Heart left ventricle (tissue), 16 donors: ENCODE measurements around the gene PIK3AP1. TPM values are rescaled to one million over a fixed set of nuclear protein-coding genes. Genes with fewer than 3 reads are reported as not detected.

ENCODE experiments used
- ATAC-seq, 4 donors: fragments of 200-7000 bp; cut with Tn5 transposase; one replicate each; pipeline ENCODE4 v1.9.1; 2020 to 2022; ENCODE audit warnings: moderate library complexity in 4 of 4, mild to moderate bottlenecking in 3 of 4, moderate number of reproducible peaks in 1 of 4
- DNase-seq, 5 donors: peaks; one replicate each; pipeline ENCODE4 v3.0.0-alpha.2; 2020
- H3K27ac ChIP-seq, 12 donors: fragments of 200-600 bp; sonication (generic) in 4 of 12; one replicate each; pipeline versions ENCODE4 v1.5.0 to v1.8.0; 2016 to 2022; ENCODE audit warnings: mild to moderate bottlenecking in 2 of 12
- H3K27me3 ChIP-seq, 9 donors: fragments of 200-600 bp; sonication (generic) in 2 of 9; one replicate each; pipeline versions ENCODE4 v1.5.1 to v1.8.0; 2016 to 2022; ENCODE audit warnings: mild to moderate bottlenecking in 3 of 9
- H3K36me3 ChIP-seq, 9 donors: fragments of 200-600 bp; sonication (generic) in 2 of 9; one replicate each; pipeline versions ENCODE4 v1.5.0 to v1.8.0; 2018 to 2022; ENCODE audit warnings: mild to moderate bottlenecking in 2 of 9
- H3K4me1 ChIP-seq, 12 donors: fragments of 200-600 bp; sonication (generic) in 4 of 12; one replicate each; pipeline versions ENCODE4 v1.5.0 to v1.8.0; 2016 to 2022; ENCODE audit warnings: mild to moderate bottlenecking in 3 of 12
- H3K4me3 ChIP-seq, 12 donors: fragments of 200-600 bp; sonication (generic) in 4 of 12; one replicate each; pipeline versions ENCODE4 v1.5.0 to v1.8.0; 2017 to 2022; ENCODE audit warnings: mild to moderate bottlenecking in 9 of 12, moderate library complexity in 4 of 12
- H3K9me3 ChIP-seq, 12 donors: fragments of 200-600 bp; sonication (generic) in 4 of 12; one replicate each; pipeline versions ENCODE4 v1.5.0 to v1.8.0; 2016 to 2022; ENCODE audit warnings: mild to moderate bottlenecking in 1 of 12
- POLR2A ChIP-seq, 2 donors: fragments of 450-650 bp; IDR thresholded peaks; one replicate each; pipeline ENCODE4 v1.6.1; 2017; ENCODE audit warnings: antibody characterized with exemption in 2 of 2, mild to moderate bottlenecking in 2 of 2, moderate library complexity in 2 of 2
- WGBS, 4 donors: extraction: QIAGEN DNeasy Blood & Tissue Kit in 2 of 4; methylation state at CpG; one replicate each; pipeline versions ENCODE4 v1.1.5 to v1.1.7; 2013 to 2018; 5-methylcytosine and 5-hydroxymethylcytosine counted together
- intact Hi-C, 10 donors: fragments of 100-400 bp; cut with DNase I; formaldehyde crosslinking; loops; one replicate each; pipeline versions ENCODE4 v1.11.1 to v1.14.2; 2022
- polyA plus RNA-seq, 2 donors: library from polyadenylated mRNA; stranded (reverse); fragments of 200-250 nt; gene quantifications; one replicate each; pipeline ENCODE4 v1.2.3, GENCODE V29; 2013
- total RNA-seq, 9 donors: library from RNA; depleted of rRNA in 2 of 9; stranded (reverse); fragments of >200 nt in 2 of 9; fragmentation: NEBNext Ultra II Directional in 3 of 9; extraction: Animal tissue kit (Norgen Biotek cat#: 25700) in 3 of 9; gene quantifications; one replicate each; pipeline versions ENCODE4 v1.1.0 to v1.2.4, GENCODE V29; 2016 to 2023
- TF ChIP-seq, protein P1 (sequence below), 12 donors: fragments of 200-600 bp; sonication (generic) in 4 of 12; IDR thresholded peaks; one replicate each; pipeline versions ENCODE4 v1.5.0 to v1.8.0; 2018 to 2022; ENCODE audit warnings: antibody characterized with exemption in 12 of 12, mild to moderate bottlenecking in 5 of 12
- donor health status: ischemic (EF 13 %, LVEDD 7.1; RV severe dilation, severe dysfunction).
- donor health status: healthy with polysubstance abuse.
- donor health status: DM: no; HTN: yes; CAD: no.
- donor health status: DM: no; HTN: no; CAD: no.
- donor health status: ischemic (EF 25% LVEDD 6.9; RV normal size, moderate dysfunction).
- donor health status: ischemic (EF 25% LVEDD 5.7; RV mildly dilated, moderate dysfunction).
- donor health status: healthy.
- donor health status: DM: yes; HTN: yes; CAD: no.
- donor health status: ischemic (EF 35%, LVEDD 5.7; RV mildly dilated, moderate dysfunction).
- donor health status: nonischemic (EF 11% LVEDD 7.7; RV severe dilation, severe dysfunction).
- donor health status: DM: yes; HTN: yes; CAD: no.
- donor health status: PGD.
- donor health status: ischemic (EF 29% LVEDD 5.4; RV normal size, mild dysfunction).
- donor health status: nonischemic (EF 23%, LVEDD 6.1; RV moderate dilation, normal function).

PIK3AP1 gene
- total and polyA plus RNA-seq, 11 donors: 1.3 to 37.9 (median 4.4) TPM

DNA sequence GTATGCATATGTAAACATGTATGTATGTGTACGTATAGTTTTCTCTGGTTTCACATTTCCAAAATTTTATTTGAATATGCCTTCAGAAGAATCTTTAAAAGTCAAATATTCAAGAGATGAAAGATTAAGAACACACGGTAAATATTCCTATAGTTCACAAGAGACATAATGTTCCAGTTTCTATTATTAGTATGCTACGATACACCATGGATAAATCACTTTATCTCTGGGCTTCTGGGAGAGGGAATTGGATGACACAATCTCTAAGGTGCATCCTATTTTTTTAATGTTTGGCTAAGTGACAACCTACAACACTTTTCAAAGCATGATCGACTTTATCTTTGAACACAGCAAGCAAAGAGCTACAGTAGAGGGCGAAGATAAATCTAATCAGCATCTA lies 147.3 kb downstream of the PIK3AP1 start:
- Histone ChIP-seq H3K36me3 (peaks cover 0 to 27% (median 18%) of the 10 kb centered on the region in 9 donors), H3K27ac (no peak overlapping the region), H3K4me1 (peaks cover 0 to 57% (median 30%) of the 10 kb centered on the region in 12 donors), H3K4me3 (no peak overlapping the region), H3K9me3 (no peaks in the 10 kb centered on the region), H3K27me3 (no peaks in the 10 kb centered on the region)
- intact Hi-C loops: no loop called here
- no peak for TF ChIP-seq POLR2A (IDR thresholded peaks at IDR 0.05)
- TF ChIP-seq, protein P1, sequence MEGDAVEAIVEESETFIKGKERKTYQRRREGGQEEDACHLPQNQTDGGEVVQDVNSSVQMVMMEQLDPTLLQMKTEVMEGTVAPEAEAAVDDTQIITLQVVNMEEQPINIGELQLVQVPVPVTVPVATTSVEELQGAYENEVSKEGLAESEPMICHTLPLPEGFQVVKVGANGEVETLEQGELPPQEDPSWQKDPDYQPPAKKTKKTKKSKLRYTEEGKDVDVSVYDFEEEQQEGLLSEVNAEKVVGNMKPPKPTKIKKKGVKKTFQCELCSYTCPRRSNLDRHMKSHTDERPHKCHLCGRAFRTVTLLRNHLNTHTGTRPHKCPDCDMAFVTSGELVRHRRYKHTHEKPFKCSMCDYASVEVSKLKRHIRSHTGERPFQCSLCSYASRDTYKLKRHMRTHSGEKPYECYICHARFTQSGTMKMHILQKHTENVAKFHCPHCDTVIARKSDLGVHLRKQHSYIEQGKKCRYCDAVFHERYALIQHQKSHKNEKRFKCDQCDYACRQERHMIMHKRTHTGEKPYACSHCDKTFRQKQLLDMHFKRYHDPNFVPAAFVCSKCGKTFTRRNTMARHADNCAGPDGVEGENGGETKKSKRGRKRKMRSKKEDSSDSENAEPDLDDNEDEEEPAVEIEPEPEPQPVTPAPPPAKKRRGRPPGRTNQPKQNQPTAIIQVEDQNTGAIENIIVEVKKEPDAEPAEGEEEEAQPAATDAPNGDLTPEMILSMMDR (IDR thresholded peaks at IDR 0.05): no peak
- DNase-seq (no peak), ATAC-seq (no peak)
- 55 to 64% (median 60%) methylated on average over 5 of the region's 5 CpGs for WGBS, 4 donors

DNA sequence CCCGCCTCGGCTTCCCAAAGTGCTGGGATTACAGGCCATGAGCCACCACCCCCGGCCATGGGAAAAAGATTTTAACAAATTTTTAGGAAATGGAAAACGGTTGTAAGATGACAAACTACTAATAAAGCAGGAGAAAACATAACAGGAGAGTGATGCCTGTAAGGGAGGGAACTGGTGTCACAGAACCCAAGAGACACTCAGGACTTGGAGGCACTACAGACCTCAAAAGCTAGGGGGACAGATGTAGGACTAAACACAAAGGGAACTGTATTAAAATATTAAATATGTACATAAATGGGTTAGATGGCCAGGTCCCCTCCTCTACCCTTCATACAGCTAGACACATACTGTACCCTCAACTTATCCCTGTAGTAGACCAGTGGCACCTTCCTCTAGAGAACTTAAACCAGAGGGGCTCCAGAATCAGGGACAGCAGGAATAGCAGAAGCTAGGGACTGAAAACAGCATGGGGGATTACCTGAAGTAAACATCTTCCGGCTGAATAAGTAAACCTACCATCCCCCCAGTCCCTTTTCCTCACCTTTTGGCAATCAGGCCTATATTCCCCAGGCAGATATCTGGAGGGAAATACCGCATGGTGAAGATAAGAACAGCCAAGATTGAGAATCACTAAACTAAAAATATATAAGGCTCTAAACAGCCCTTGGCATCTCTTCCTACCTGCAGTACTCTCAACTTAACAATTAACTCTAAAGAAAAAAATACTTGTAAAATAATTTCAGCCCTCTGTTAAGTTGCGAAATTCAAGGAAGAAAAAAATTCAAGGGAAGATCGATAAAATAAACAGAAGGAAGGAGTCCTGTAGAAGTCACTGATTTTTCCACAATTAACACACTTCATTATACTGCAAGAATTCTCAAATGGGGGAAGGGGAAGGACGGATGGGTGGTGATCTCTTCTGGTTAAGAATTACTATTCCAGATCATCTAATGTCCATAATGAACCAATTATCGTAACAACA lies 149.0 kb downstream of the PIK3AP1 start:
- ATAC-seq: peak in 1 of 4 donors; percentile 22
- TF ChIP-seq POLR2A (IDR thresholded peaks at IDR 0.05): no peak
- TF ChIP-seq, protein P1 (IDR thresholded peaks at IDR 0.05): no peak
- 68 to 75% (median 73%) methylated on average over 10 of the region's 10 CpGs for WGBS, 4 donors
- Histone ChIP-seq H3K4me3 (no peak overlapping the region), H3K36me3 (peaks cover 0 to 34% (median 22%) of the 10 kb centered on the region in 9 donors), H3K4me1 (peaks cover 0 to 48% (median 24%) of the 10 kb centered on the region in 12 donors), H3K9me3 (no peaks in the 10 kb centered on the region), H3K27ac (no peak overlapping the region), H3K27me3 (no peaks in the 10 kb centered on the region)
- no peak for DNase-seq
- intact Hi-C loops: no loop called here

DNA sequence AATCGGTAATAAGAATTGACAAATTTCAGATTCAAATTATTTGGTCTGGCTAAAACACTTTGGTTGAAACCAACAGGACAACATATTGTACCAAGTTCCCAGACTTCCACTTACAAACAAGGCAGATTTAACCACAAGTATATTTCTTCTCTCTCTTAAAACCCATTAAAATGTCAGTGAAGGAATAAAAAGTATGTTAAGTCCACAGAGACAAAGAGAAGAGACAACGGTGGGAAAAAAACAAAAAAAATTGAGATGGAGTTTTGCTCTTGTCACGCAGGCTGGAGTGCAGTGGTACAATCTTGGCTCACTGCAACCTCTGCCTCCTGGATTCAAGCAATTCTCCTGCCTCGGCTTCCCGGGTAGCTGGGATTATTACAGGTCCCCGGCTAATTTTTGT lies 149.8 kb downstream of the PIK3AP1 start:
- ATAC-seq (no peak), DNase-seq (no peak)
- WGBS, 4 donors: 82 to 90% (median 88%) methylated on average over 6 of the region's 6 CpGs
- no peaks in the 10 kb centered on the region for H3K9me3 ChIP-seq
- no peak overlapping the region for H3K4me3 ChIP-seq
- H3K27me3 ChIP-seq: no peaks in the 10 kb centered on the region
- peaks cover 0 to 48% (median 24%) of the 10 kb centered on the region in 12 donors for H3K4me1 ChIP-seq
- no peak overlapping the region for H3K27ac ChIP-seq
- intact Hi-C loops: no loop called here
- peaks cover 0 to 27% (median 14%) of the 10 kb centered on the region in 9 donors for H3K36me3 ChIP-seq
- TF ChIP-seq, protein P1 (IDR thresholded peaks at IDR 0.05): no peak
- no peak for TF ChIP-seq POLR2A (IDR thresholded peaks at IDR 0.05)

DNA sequence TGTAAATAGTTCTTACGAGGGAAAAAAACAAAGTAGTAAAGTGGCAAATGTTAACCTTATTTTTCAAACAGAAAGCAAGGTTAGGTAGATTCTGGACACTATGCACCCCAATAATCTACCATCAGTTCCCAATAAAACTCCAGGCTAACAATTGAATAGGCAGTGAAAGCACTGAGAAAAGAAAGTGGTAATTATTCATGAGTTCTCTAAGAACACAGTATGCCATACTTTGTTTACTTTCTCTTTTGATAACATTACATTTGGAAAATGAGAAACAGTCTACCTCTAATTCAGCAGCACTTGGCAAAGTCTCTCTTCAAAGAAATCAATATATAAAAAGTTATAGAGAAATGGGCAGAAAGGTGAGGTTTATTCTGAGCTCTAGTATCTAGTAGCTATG lies 151.9 kb downstream of the PIK3AP1 start:
- DNase-seq: no peak
- 84 to 97% (median 94%) methylated on average over 1 of the region's 1 CpG for WGBS, 4 donors

More for the DNA sequence above, 151.9 kb downstream of the PIK3AP1 start:
- Histone ChIP-seq H3K4me3 (no peak overlapping the region), H3K36me3 (peaks cover 0 to 33% (median 23%) of the 10 kb centered on the region in 9 donors), H3K9me3 (no peaks in the 10 kb centered on the region), H3K27me3 (no peaks in the 10 kb centered on the region), H3K27ac (no peak overlapping the region), H3K4me1 (peaks cover 0 to 46% (median 24%) of the 10 kb centered on the region in 12 donors)
- no peak for ATAC-seq
- intact Hi-C loops: no loop called here
- no peak for TF ChIP-seq POLR2A (IDR thresholded peaks at IDR 0.05)
- TF ChIP-seq, protein P1 (IDR thresholded peaks at IDR 0.05): no peak
